ENCODE data around the gene SMYD3. TPM values are rescaled to one million over a fixed set of nuclear protein-coding genes. Genes with fewer than 3 reads are reported as not detected.

The SMYD3 gene
- total and polyA plus RNA-seq, 10 of the 15 experiments (the other 5 are each of a cell fraction or from before 2014, with no cell fraction given) = 18.3 to 54.0 (median 24.8) TPM

GRCh38 chr1:245859493-245860114 lies 647.5 kb downstream of the SMYD3 start:
- ATAC-seq = no peak
- WGBS (ENCODE audit: insufficient coverage, insufficient replicate concordance, low lambda C conversion rate, missing lambda C conversion rate) = 80% methylated on average over 9 of the region's 9 CpGs
- ChIA-PET POLR2A (no interaction called here), CTCF (interaction anchor here (1.0 to 2.4 kb wide), 4 partner anchors 35 to 706 kb away, joined by 3 to 13 read pairs (median 4); no protein-coding TSS in a partner anchor), RAD21 (ENCODE audit: unreplicated experiment) (interaction anchor here (1.4 kb wide), 1 partner anchor 140 kb away, joined by 6 read pairs; no protein-coding TSS in a partner anchor), SMC1A (ENCODE audit: uncharacterized antibody, unreplicated experiment) (interaction anchor here (0.9 to 2.1 kb wide), 4 partner anchors 9 to 49 kb away, joined by 3 to 8 read pairs (median 4); no protein-coding TSS in a partner anchor)
- no TSS peak for BruUV-seq (replicated peaks)
- intact Hi-C loops (cut with micrococcal nuclease; ENCODE audit: unreplicated experiment) = no loop called here
- Histone ChIP-seq H4K20me1 (ENCODE audit: control insufficient read depth, insufficient read depth) (no peaks in the 10 kb centered on the region; the same call in 1 of the 2 replicates), H3K36me3 (ENCODE audit: control insufficient read depth in 2 of 2, insufficient read depth in 2 of 2, low read length in 1 of 2) (no peaks in the 10 kb centered on the region), H3K27ac (ENCODE audit: control insufficient read depth, insufficient read depth) (no peak overlapping the region), H3K4me1 (ENCODE audit: control insufficient read depth, insufficient read depth, low read length) (no peaks in the 10 kb centered on the region), H2AFZ (ENCODE audit: control insufficient read depth, low read depth, low read length) (no peak overlapping the region), H3K4me3 (no peak overlapping the region), H3K4me2 (ENCODE audit: control insufficient read depth, insufficient read depth) (no peak overlapping the region), H3K9me3 (replicated peaks; ENCODE audit: control insufficient read depth, insufficient read depth, low read length) (no peaks in the 10 kb centered on the region), H3K79me2 (ENCODE audit: control insufficient read depth, insufficient read depth, low read length) (no peaks in the 10 kb centered on the region), H3K27me3 (replicated peaks in 1 of 2; ENCODE audit: control insufficient read depth in 2 of 2, insufficient read depth in 2 of 2, low read length in 1 of 2) (no peaks in the 10 kb centered on the region), H3K9ac (ENCODE audit: control insufficient read depth, insufficient read depth, low read length) (no peak overlapping the region)
- TF ChIP-seq SUZ12 (IDR thresholded peaks at IDR 0.05; ENCODE audit: unreplicated experiment) (no peak), PAX5 (IDR thresholded peaks at IDR 0.05; ENCODE audit: borderline replicate concordance, low read depth, low read length) (no peak), SMAD1 (IDR thresholded peaks at IDR 0.05; ENCODE audit: low read depth, partially characterized antibody) (no peak), CBX5 (IDR thresholded peaks at IDR 0.05; ENCODE audit: low read depth) (no peak), TARDBP (IDR thresholded peaks at IDR 0.05; ENCODE audit: borderline replicate concordance) (no peak), POLR2AphosphoS5 (IDR thresholded peaks at IDR 0.05; ENCODE audit: low read length) (no peak), CHD2 (IDR thresholded peaks at IDR 0.05; ENCODE audit: borderline replicate concordance, low read depth, low read length) (no peak)
- TF ChIP-seq, protein P1, sequence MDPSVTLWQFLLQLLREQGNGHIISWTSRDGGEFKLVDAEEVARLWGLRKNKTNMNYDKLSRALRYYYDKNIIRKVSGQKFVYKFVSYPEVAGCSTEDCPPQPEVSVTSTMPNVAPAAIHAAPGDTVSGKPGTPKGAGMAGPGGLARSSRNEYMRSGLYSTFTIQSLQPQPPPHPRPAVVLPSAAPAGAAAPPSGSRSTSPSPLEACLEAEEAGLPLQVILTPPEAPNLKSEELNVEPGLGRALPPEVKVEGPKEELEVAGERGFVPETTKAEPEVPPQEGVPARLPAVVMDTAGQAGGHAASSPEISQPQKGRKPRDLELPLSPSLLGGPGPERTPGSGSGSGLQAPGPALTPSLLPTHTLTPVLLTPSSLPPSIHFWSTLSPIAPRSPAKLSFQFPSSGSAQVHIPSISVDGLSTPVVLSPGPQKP (IDR thresholded peaks at IDR 0.05; ENCODE audit: low read depth, low read length) = no peak
- no peak for DNase-seq (ENCODE audit: low read depth, low spot score)
- in situ Hi-C loops (cut with MboI) = no loop called here
- FAIRE-seq = no peak
